ENCODE data around the gene DNASE1L2.

The DNASE1L2 gene

DNA sequence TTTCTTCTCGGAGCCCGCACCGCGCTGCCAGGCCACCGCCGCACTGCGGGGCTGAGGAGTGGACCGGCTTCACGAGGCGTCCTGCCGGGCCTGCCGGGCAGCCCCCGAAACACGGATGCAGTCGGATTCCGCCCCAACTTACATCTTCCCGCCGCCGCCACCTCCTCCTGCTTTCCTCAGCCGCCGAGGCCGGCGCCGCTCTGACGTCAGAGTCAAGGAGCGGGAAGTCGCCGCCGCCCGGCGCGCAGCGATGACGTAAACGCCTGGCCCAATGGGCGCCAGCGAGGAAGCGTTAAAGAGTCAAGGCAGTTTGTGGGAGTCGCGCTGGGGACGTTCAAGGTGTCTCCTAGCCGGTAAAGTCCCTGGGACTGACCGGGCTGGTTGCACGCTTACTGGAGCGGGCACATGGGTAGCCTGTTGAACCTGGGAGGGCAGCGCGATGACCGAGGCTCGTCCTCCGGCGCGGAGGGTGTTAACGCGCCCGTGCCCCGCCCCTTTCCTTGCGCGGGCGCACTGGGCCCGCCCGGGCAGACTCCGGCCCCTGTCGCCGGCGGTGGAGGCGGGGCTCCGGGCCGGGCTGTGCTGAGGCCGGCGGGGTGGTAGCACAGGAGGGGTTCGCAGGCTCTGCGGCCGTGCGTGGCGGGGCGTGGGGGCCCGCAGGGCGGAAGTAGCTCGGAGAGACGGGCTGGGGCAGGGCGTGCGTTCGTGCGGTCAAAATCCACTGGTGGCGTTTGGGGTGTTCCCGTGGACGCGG, 31.8 kb downstream of the DNASE1L2 start, which contains the start of gene RNPS1:
TSS of gene RNPS1 (minus strand) at position 214 of the 754 bp plus-strand sequence. CDS start 3,483 bp downstream, outside the sequence.
- peak; percentile 93 to 95 for DNase-seq (ENCODE audit: low read depth in 2 of 2)

GRCh38 chr16:2270070-2270462, 33.8 kb downstream of the DNASE1L2 start:
- no peak for DNase-seq (ENCODE audit: low read depth in 2 of 2)

- DNase-seq (ENCODE audit: low read depth in 2 of 2) = no peak
Measured at GRCh38 chr16:2270588-2271470, 34.6 kb downstream of the DNASE1L2 start.

DNA sequence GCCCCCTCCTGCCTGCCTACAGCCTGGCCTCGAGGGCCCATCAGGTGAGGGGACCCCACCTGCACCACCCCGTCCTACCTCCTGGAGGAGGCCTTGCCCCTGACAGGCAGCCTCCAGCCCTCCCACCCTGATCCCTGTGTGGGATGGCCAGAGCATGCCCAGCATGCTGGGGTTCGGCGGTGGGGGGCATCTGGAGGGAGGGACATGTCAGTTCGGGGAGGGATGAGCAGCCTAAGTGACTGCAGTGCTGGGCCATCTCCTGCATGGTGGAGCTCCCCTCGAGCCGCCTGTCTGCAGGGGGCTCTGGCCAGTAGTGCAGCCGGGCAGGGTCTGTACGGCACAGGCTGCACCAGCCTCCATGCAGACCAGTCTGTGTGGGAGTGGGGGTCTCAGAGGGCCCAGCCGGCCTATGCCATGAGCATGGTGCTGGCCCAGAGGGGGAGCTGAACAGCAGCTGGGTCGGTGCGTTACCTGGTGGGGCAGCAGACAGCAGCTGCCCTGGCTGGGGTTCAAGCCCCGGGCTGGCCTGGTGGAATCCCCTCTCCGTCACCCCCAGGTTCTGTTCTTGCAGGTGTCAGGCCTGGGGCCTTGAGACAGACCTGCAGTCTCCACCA, 35.7 kb downstream of the DNASE1L2 start:
- DNase-seq (ENCODE audit: low read depth in 2 of 2) = no peak

DNA sequence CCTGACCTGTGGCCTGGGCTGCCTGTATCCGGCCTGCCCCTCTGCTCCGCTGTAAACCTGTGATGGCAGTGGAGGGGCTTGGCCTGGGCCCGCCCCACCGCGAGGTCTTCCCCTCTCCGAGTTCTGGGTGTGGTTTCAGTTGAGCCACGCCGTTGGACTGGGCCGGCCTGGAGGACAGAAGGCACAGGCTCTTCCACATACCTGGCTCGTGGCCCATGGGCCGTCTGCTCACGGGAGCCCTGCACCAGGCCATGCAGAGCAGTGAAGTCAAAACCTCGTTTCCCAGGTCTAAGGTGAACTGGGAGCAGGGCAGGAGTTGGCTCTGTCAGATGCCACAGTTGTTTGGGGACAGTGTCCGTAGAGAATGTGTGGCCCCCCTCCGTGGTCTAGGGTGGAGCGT, 37.2 kb downstream of the DNASE1L2 start:
- DNase-seq (ENCODE audit: low read depth in 2 of 2) = no peak

GRCh38 chr16:2273931-2274330, 37.7 kb downstream of the DNASE1L2 start:
- no peak for DNase-seq (ENCODE audit: low read depth in 2 of 2)

- DNase-seq (ENCODE audit: low read depth in 2 of 2) = no peak
Measured at GRCh38 chr16:2275476-2276367, 39.5 kb downstream of the DNASE1L2 start.

DNA sequence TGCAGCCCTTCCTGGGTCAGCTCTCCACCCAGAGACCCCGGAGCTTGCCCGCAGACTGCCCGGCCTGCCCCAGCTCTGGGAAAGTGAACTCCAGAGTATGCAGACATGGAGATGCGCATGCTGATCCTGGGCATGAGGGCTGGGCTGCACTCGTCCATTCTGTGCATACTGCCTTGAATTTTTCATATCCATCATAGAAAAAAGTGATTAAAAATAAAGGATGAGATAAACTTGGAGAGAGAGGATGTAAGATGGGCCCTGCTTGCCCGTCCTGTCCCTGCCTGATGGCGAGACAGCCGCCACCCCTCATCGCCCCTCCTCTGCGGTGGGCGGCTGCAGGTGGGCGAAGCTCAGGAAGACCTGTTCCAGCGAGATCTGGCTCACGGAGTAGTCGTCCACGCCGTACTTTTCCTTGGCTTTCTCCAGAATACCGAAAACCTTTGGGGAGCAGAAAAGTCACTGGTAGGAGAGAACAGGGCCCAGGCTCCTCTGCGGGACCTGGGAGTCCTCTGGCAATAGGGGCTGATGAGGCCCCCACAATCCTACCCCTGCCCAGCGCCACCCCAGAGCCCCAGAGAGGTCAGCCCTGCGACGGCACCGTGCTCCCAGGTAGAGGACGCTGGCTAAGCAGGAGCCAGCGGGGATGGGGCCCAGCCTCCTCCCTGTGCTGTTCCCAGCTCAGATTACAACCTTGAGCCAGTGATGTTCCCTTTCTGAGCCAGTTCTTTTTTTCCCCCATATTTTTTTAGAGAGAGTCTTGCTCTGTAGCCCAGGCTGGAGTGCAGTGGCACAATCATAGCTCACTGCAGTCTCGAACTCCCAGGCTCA, 40.3 kb downstream of the DNASE1L2 start:
- no peak for DNase-seq (ENCODE audit: low read depth in 2 of 2)

DNA sequence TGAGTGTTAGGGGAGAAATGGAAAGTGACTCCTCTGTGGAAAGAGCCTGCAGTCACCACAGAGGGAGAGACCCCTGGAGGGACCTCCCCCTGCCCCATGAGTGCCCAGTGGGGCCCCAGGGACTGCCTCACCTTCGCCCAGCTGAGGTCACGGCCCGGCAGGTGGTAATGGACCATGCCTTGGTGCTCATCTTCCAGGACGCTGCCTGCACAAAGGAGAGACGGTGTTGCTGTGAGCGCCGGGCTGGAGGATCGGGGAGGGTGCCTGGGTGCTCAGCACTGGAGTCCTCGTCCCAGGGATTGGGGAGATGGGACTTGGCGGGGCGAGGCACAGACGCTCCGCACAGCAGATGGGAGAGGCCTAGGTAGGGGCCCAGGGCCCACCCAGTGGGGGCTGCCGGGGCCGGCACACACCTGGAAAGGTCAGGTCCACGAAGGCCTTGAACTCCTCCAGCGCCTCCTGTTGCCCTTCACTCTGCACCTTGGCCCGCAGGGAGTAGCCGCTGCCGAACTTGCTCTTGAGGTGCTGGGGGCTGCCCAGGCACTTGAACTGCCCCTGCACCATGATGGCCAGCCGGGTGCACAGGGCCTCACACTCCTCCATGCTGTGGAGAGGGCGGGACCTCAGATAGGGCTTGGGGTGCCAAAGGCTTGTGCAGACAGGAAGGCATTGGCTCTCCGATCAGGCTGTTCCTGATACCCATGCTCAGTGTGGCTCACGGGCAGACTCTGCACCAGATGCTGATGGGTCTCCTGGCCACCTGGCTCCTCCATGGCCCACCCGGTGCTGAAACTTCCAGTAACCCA, 41.4 kb downstream of the DNASE1L2 start:
- DNase-seq (ENCODE audit: low read depth in 2 of 2) = no peak

- DNase-seq (ENCODE audit: low read depth in 2 of 2) = no peak
Measured at GRCh38 chr16:2278272-2278608, 42.0 kb downstream of the DNASE1L2 start.

- DNase-seq (ENCODE audit: low read depth in 2 of 2) = no peak
Measured at GRCh38 chr16:2278956-2279800, 42.9 kb downstream of the DNASE1L2 start.

DNA sequence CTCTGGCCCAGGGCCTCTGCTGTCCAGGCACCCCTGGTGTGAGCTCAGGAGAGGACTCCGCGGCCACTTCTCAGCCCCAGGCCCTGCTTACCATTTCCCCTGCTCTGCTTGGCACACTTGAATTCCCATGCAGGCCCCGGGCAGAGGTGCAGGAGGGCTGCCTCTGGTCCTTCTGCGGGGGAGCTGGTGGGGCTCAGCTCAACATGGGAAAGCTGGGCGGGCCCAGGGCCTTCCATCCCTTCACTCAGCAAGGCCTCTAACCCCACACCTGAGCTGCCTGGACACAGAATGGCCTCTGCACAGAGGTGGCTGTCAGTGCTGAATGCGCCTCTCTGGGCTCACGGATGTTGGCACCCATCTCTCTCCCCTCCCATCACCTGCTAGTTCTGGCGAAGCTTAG, 44.2 kb downstream of the DNASE1L2 start:
- no peak for DNase-seq (ENCODE audit: low read depth in 2 of 2)

GRCh38 chr16:2280981-2281542, 44.8 kb downstream of the DNASE1L2 start:
- no peak for DNase-seq (ENCODE audit: low read depth in 2 of 2)

- DNase-seq (ENCODE audit: low read depth in 2 of 2) = no peak
Measured at GRCh38 chr16:2282262-2282661, 46.0 kb downstream of the DNASE1L2 start.

- no peak for DNase-seq (ENCODE audit: low read depth in 2 of 2)
Measured at GRCh38 chr16:2282866-2283555, 46.8 kb downstream of the DNASE1L2 start.

GRCh38 chr16:2284001-2284770, 47.9 kb downstream of the DNASE1L2 start:
- DNase-seq (ENCODE audit: low read depth in 2 of 2) = no peak
